Neural progenitor cell (in vitro differentiated cells): ENCODE data around the gene PAX9. TPM values are rescaled to one million over a fixed set of nuclear protein-coding genes. Genes with fewer than 3 reads are reported as not detected.
A peak's percentile ranks its signal among the peaks of the same experiment; 100 is the strongest.

Source experiments
- DNase-seq: peaks from one replicate; pipeline ENCODE4 v3.0.0-alpha.2; 2016; ENCODE audit warnings: low spot score
- H2AFZ ChIP-seq: fragments of 200-600 bp; sonication (generic); replicated peaks from 2 replicates; pipeline ENCODE4 v1.6.1; 2016; ENCODE audit warnings: antibody characterized with exemption
- H3F3A ChIP-seq: fragments of 200-600 bp; sonication (generic); 2 replicates; pipeline ENCODE4 v1.6.1; 2016; ENCODE audit warnings: antibody characterized with exemption, low read depth
- H3K27ac ChIP-seq: fragments of 200-600 bp; sonication (generic); 2 replicates; pipeline ENCODE4 v1.5.1; 2016; ENCODE audit warnings: mild to moderate bottlenecking
- H3K27me3 ChIP-seq: fragments of 200-600 bp; sonication (generic); 2 replicates; pipeline ENCODE4 v1.6.1; 2016; ENCODE audit warnings: mild to moderate bottlenecking, moderate library complexity
- H3K36me3 ChIP-seq: fragments of 200-600 bp; sonication (generic); 2 replicates; pipeline ENCODE4 v1.5.1; 2016
- H3K4me1 ChIP-seq: fragments of 200-600 bp; sonication (generic); 2 replicates; pipeline ENCODE4 v1.6.1; 2016; ENCODE audit warnings: mixed run types
- H3K4me2 ChIP-seq: fragments of 200-600 bp; sonication (generic); 2 replicates; pipeline ENCODE4 v1.6.1; 2016
- H3K4me3 ChIP-seq: fragments of 200-600 bp; sonication (generic); 2 replicates; pipeline ENCODE4 v1.5.1; 2016
- H3K79me2 ChIP-seq: fragments of 200-600 bp; sonication (generic); 2 replicates; pipeline ENCODE4 v1.6.1; 2016; ENCODE audit warnings: low read depth
- H3K9ac ChIP-seq: fragments of 200-600 bp; sonication (generic); 2 replicates; pipeline ENCODE4 v1.6.1; 2016
- H3K9me3 ChIP-seq: fragments of 200-600 bp; sonication (generic); 2 replicates; pipeline ENCODE4 v1.5.1; 2016; ENCODE audit warnings: low read depth
- H4K20me1 ChIP-seq: fragments of 200-600 bp; sonication (generic); 2 replicates; pipeline ENCODE4 v1.6.1; 2016; ENCODE audit warnings: low read depth
- H3K27ac Mint-ChIP-seq: 3 replicates; pipeline ENCODE4 v1.8.0; 2021; ENCODE audit warnings: mixed read lengths
- H3K27me3 Mint-ChIP-seq: 2 replicates; pipeline ENCODE4 v1.8.0; 2022; ENCODE audit warnings: low read depth, mild to moderate bottlenecking, inconsistent platforms, moderate library complexity, mixed read lengths; ENCODE audit not compliant: insufficient read depth
- H3K36me3 Mint-ChIP-seq: 3 replicates; pipeline ENCODE4 v1.8.0; 2021; ENCODE audit warnings: mixed read lengths
- H3K4me1 Mint-ChIP-seq: 3 replicates; pipeline ENCODE4 v1.8.0; 2021; ENCODE audit warnings: mixed read lengths
- H3K4me3 Mint-ChIP-seq: 3 replicates; pipeline ENCODE4 v1.8.0; 2021; ENCODE audit warnings: mild to moderate bottlenecking, moderate library complexity, mixed read lengths
- H3K9me3 Mint-ChIP-seq: 3 replicates; pipeline ENCODE4 v1.8.0; 2020; ENCODE audit warnings: mixed read lengths
- EZH2 ChIP-seq: fragments of 200-600 bp; sonication (generic); IDR thresholded peaks from 2 replicates; pipeline ENCODE4 v1.6.1; 2017; ENCODE audit warnings: antibody characterized with exemption, mild to moderate bottlenecking, moderate library complexity
- EZH2phosphoT487 ChIP-seq: fragments of 200-600 bp; sonication (generic); IDR thresholded peaks from 2 replicates; pipeline ENCODE4 v1.6.1; 2017; ENCODE audit warnings: antibody characterized with exemption
- total RNA-seq: library from RNA; depleted of rRNA; stranded (reverse); fragments of >200 nt; gene quantifications from 2 replicates; pipeline ENCODE4 v1.2.3, GENCODE V29; 2015; ENCODE audit warnings: low replicate concordance
- TF ChIP-seq, protein P1 (sequence below): fragments of 200-600 bp; sonication (generic); IDR thresholded peaks from 2 replicates; pipeline ENCODE4 v1.5.1; 2017; ENCODE audit warnings: antibody characterized with exemption, mild to moderate bottlenecking

Gene PAX9
- total RNA-seq, 1 donor from 2014 or later, result not detected

DNA sequence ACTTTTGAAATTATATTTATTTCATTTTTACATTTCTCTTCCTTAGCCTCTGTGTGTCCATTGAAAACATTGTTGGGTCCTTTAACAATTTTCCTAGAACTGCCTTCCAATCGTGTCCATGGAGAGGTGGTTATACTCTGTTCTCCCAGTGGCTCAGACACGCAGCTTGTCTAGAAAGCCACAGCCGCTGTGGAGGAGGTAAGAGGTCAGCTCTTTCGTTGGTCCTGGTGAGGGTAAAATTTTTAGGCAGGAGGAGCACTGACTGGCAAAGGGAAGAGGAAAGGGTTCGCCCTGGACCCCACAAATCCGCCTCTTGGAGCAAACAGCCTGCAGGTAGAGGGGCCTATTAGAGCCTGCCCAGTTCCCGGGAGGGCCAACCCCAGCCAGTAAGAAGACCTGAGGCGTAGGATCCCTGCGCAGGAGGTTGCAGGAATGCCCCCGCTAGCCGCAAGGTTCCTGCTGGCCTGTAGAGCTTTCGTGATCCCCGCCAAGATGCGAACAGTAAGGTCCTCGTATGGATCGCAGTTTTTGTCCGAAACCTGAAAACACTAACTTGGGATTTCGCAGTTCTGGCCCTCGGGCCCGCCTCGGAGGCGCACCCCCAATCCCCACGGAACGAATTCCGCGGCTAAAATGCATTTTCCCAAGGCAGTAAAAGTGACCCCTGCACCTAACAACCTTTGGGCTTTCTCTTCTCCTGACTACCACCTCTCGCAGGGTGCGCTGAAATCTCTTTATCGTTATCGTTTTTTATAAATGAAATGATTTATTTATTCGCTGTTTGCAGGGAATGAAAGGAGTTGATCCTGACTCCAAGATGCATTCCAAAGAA, 7.5 kb upstream of the PAX9 start:
- Histone ChIP-seq H3K79me2 (no peaks in the 10 kb centered on the region), H3K9me3 (no peaks in the 10 kb centered on the region), H3K36me3 (no peaks in the 10 kb centered on the region), H3K4me1 (no peaks in the 10 kb centered on the region), H3F3A (no peaks in the 10 kb centered on the region), H3K27ac (no peak overlapping the region), H3K27me3 (peaks cover 100% of the 10 kb centered on the region), H2AFZ (no peak overlapping the region), H3K4me2 (no peak overlapping the region), H3K4me3 (no peak overlapping the region), H4K20me1 (peaks cover 99% of the 10 kb centered on the region), H3K9ac (no peak overlapping the region)
- H3K27me3 Mint-ChIP-seq, result peaks cover 91% of the 10 kb centered on the region
- H3K27ac Mint-ChIP-seq, result no peak overlapping the region
- H3K36me3 Mint-ChIP-seq, result no peaks in the 10 kb centered on the region
- H3K4me3 Mint-ChIP-seq, result no peak overlapping the region
- TF ChIP-seq EZH2phosphoT487, result peak; percentile 80
- TF ChIP-seq EZH2, result peak; percentile 93
- TF ChIP-seq, protein P1, sequence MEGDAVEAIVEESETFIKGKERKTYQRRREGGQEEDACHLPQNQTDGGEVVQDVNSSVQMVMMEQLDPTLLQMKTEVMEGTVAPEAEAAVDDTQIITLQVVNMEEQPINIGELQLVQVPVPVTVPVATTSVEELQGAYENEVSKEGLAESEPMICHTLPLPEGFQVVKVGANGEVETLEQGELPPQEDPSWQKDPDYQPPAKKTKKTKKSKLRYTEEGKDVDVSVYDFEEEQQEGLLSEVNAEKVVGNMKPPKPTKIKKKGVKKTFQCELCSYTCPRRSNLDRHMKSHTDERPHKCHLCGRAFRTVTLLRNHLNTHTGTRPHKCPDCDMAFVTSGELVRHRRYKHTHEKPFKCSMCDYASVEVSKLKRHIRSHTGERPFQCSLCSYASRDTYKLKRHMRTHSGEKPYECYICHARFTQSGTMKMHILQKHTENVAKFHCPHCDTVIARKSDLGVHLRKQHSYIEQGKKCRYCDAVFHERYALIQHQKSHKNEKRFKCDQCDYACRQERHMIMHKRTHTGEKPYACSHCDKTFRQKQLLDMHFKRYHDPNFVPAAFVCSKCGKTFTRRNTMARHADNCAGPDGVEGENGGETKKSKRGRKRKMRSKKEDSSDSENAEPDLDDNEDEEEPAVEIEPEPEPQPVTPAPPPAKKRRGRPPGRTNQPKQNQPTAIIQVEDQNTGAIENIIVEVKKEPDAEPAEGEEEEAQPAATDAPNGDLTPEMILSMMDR, result no peak
- peaks cover 2% of the 10 kb centered on the region for H3K9me3 Mint-ChIP-seq
- DNase-seq, result peak; percentile 63
- H3K4me1 Mint-ChIP-seq, result peaks cover 16% of the 10 kb centered on the region

DNA sequence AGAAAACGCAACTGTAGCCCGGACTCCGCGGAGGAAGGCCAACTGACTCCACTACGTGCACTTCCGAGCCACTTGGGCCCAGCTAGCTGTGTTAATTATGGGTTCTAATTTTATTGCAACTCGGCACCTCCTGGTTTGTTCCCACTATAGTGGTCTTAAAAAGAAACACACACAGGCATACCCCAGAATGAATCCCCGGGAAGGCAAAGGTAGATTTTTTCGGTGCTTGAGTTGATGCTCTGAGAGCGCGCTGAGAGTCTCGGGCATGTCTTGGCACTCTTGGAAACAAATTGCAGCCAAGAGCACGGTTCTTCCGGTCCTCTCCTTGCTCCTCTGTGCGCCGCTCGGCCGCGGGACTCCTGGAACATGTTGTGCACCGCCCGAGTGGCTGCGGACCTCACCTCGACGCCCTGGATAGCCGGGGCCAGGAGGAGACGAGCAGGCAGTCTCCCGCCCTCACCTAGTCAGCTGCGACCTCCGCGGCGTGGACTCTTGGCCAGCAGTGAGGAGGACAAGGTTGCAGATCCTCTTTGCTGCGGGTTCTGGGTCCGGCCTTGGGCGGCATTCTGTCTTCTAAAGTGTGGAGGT, 6.8 kb upstream of the PAX9 start:
- no peak overlapping the region for H3K4me2 ChIP-seq
- Mint-ChIP-seq H3K4me3 (no peak overlapping the region), H3K9me3 (peaks cover 2% of the 10 kb centered on the region)

DNA sequence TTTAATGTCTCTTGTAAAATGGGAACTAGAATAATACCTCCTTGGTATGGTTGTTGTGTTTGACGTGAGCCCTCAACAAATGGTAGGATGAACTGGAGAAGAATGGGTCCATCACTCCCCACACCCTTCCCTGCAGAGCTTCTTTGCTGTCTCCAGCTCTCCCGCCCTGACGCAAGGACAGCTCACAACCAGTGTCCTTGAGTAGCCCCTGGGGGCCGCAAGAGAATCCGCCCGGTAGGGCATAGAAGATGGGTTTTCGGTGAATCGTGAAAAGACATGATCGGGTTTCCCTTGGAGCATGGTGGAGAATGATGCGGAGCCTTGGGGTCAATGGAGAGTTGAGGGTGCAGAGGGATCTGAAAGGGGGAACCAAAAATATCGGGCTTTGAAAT, 6.1 kb upstream of the PAX9 start:
- H2AFZ ChIP-seq, result no peak overlapping the region
- peak overlapping the region; percentile 40 for H3K4me3 ChIP-seq
- H3K27me3 ChIP-seq, result peaks cover 100% of the 10 kb centered on the region
- Mint-ChIP-seq H3K27me3 (peaks cover 95% of the 10 kb centered on the region), H3K4me3 (peak overlapping the region; percentile 46), H3K27ac (no peak overlapping the region), H3K4me1 (peaks cover 16% of the 10 kb centered on the region), H3K9me3 (peaks cover 2% of the 10 kb centered on the region), H3K36me3 (no peaks in the 10 kb centered on the region)
- H3K4me1 ChIP-seq, result no peaks in the 10 kb centered on the region
- H3K4me2 ChIP-seq, result peak overlapping the region; percentile 70
- H3K36me3 ChIP-seq, result no peaks in the 10 kb centered on the region
- no peak for TF ChIP-seq EZH2
- TF ChIP-seq EZH2phosphoT487, result no peak
- TF ChIP-seq, protein P1, result no peak
- peaks cover 99% of the 10 kb centered on the region for H4K20me1 ChIP-seq
- no peaks in the 10 kb centered on the region for H3K79me2 ChIP-seq
- H3F3A ChIP-seq, result no peaks in the 10 kb centered on the region
- H3K27ac ChIP-seq, result no peak overlapping the region
- H3K9me3 ChIP-seq, result no peaks in the 10 kb centered on the region
- peak; percentile 55 for DNase-seq
- H3K9ac ChIP-seq, result no peak overlapping the region

More for the DNA sequence above, 6.8 kb upstream of the PAX9 start:
- peaks cover 100% of the 10 kb centered on the region for H3K27me3 ChIP-seq
- no peaks in the 10 kb centered on the region for H3F3A ChIP-seq
- H3K4me3 ChIP-seq, result no peak overlapping the region
- peaks cover 99% of the 10 kb centered on the region for H4K20me1 ChIP-seq
- no peaks in the 10 kb centered on the region for H3K9me3 ChIP-seq
- TF ChIP-seq EZH2 (peak; percentile 90), EZH2phosphoT487 (peak; percentile 51)
- TF ChIP-seq, protein P1, result no peak
- no peak overlapping the region for H2AFZ ChIP-seq
- H3K4me1 ChIP-seq, result no peaks in the 10 kb centered on the region
- Mint-ChIP-seq H3K27ac (no peak overlapping the region), H3K27me3 (peaks cover 94% of the 10 kb centered on the region), H3K36me3 (no peaks in the 10 kb centered on the region), H3K4me1 (peaks cover 16% of the 10 kb centered on the region)
- DNase-seq, result peak; percentile 44
- H3K27ac ChIP-seq, result no peak overlapping the region
- H3K79me2 ChIP-seq, result no peaks in the 10 kb centered on the region
- no peaks in the 10 kb centered on the region for H3K36me3 ChIP-seq
- no peak overlapping the region for H3K9ac ChIP-seq
